ENCODE data around the gene DNAJC4. TPM values are rescaled to one million over a fixed set of nuclear protein-coding genes. Genes with fewer than 3 reads are reported as not detected.
"Not testable (repeated sequence)": the region's sequence is repeated elsewhere in the genome, so short reads cannot be mapped to it uniquely, and the experiment has no call there.

The DNAJC4 gene
- polyA plus RNA-seq, 4 donors: 44.9 to 85.8 (median 59.1) TPM

- no peak for DNase-seq (ENCODE audit: low read depth in 4 of 4, low spot score in 3 of 4)
Measured at GRCh38 chr11:64243236-64243854, 13.0 kb downstream of the DNAJC4 start.

GRCh38 chr11:64244107-64244506, 13.8 kb downstream of the DNAJC4 start:
- DNase-seq (ENCODE audit: low read depth in 4 of 4, low spot score in 3 of 4): no peak

GRCh38 chr11:64244966-64245365, 14.6 kb downstream of the DNAJC4 start:
- DNase-seq (ENCODE audit: low read depth in 4 of 4, low spot score in 3 of 4): no peak

- DNase-seq (ENCODE audit: low read depth in 4 of 4, low spot score in 3 of 4): no peak
Measured at GRCh38 chr11:64245401-64245796, 15.1 kb downstream of the DNAJC4 start.

GRCh38 chr11:64245797-64246620, 15.7 kb downstream of the DNAJC4 start:
- DNase-seq (ENCODE audit: low read depth in 4 of 4, low spot score in 3 of 4): no peak

GRCh38 chr11:64246621-64246870, 16.2 kb downstream of the DNAJC4 start:
- DNase-seq (ENCODE audit: low read depth in 4 of 4, low spot score in 3 of 4): not testable (repeated sequence)

GRCh38 chr11:64246871-64247728, 16.8 kb downstream of the DNAJC4 start, which contains the start of gene PPP1R14B:
Gene PPP1R14B (minus strand): TSS chr11:64246943. CDS start chr11:64246673, 270 bp downstream.
- DNase-seq (ENCODE audit: low read depth in 4 of 4, low spot score in 3 of 4): no peak

GRCh38 chr11:64247729-64248531, 17.6 kb downstream of the DNAJC4 start:
- no peak for DNase-seq (ENCODE audit: low read depth in 4 of 4, low spot score in 3 of 4)

GRCh38 chr11:64248578-64248977, 18.2 kb downstream of the DNAJC4 start:
- no peak for DNase-seq (ENCODE audit: low read depth in 4 of 4, low spot score in 3 of 4)

GRCh38 chr11:64249038-64249437, 18.7 kb downstream of the DNAJC4 start:
- DNase-seq (ENCODE audit: low read depth in 4 of 4, low spot score in 3 of 4): no peak

GRCh38 chr11:64249563-64250414, 19.4 kb downstream of the DNAJC4 start:
- DNase-seq (ENCODE audit: low read depth in 4 of 4, low spot score in 3 of 4): no peak

- no peak for DNase-seq (ENCODE audit: low read depth in 4 of 4, low spot score in 3 of 4)
Measured at GRCh38 chr11:64250415-64251015, 20.2 kb downstream of the DNAJC4 start.

GRCh38 chr11:64251016-64251752, 20.8 kb downstream of the DNAJC4 start, which contains the start of gene PLCB3:
Gene PLCB3 (plus strand): TSS chr11:64251530. CDS start chr11:64251650, 120 bp downstream.
- DNase-seq (ENCODE audit: low read depth in 4 of 4, low spot score in 3 of 4): no peak

GRCh38 chr11:64251753-64252002, 21.3 kb downstream of the DNAJC4 start:
- DNase-seq (ENCODE audit: low read depth in 4 of 4, low spot score in 3 of 4): no peak

GRCh38 chr11:64252003-64252872, 21.9 kb downstream of the DNAJC4 start:
- no peak for DNase-seq (ENCODE audit: low read depth in 4 of 4, low spot score in 3 of 4)

GRCh38 chr11:64253043-64253442, 22.7 kb downstream of the DNAJC4 start:
- DNase-seq (ENCODE audit: low read depth in 4 of 4, low spot score in 3 of 4): no peak

- DNase-seq (ENCODE audit: low read depth in 4 of 4, low spot score in 3 of 4): no peak
Measured at GRCh38 chr11:64253481-64253880, 23.1 kb downstream of the DNAJC4 start.

GRCh38 chr11:64254326-64254725, 24.0 kb downstream of the DNAJC4 start:
- no peak for DNase-seq (ENCODE audit: low read depth in 4 of 4, low spot score in 3 of 4)

All from left renal pelvis (tissue), 4 donors.